NT2/D1 (cell line): Measurements from ENCODE around the gene KIFC3.

Source experiments
- DNase-seq: peaks from one replicate; pipeline ENCODE4 v3.0.0-alpha.2; 2011; ENCODE audit warnings: low read depth, low spot score
- H3K27me3 ChIP-seq: 2 replicates; pipeline ENCODE4 v1.6.0; 2011; ENCODE audit warnings: mild to moderate bottlenecking; ENCODE audit not compliant: insufficient read length, insufficient read depth
- H3K36me3 ChIP-seq: 2 replicates; pipeline ENCODE4 v1.6.1; 2011; ENCODE audit warnings: mild to moderate bottlenecking, low read length, mixed read lengths; ENCODE audit not compliant: insufficient read depth, insufficient read length
- H3K4me1 ChIP-seq: 2 replicates; pipeline ENCODE4 v1.5.1; 2011; ENCODE audit not compliant: insufficient read depth, insufficient read length
- H3K4me3 ChIP-seq: 2 replicates; pipeline ENCODE4 v1.5.1; 2011; ENCODE audit warnings: low read depth; ENCODE audit not compliant: insufficient read length
- H3K9ac ChIP-seq: 2 replicates; pipeline ENCODE4 v1.6.0; 2011; ENCODE audit warnings: low read depth; ENCODE audit not compliant: insufficient read length
- H3K9me3 ChIP-seq: 2 replicates; pipeline ENCODE4 v1.5.1; 2011; ENCODE audit warnings: mild to moderate bottlenecking, low read length; ENCODE audit not compliant: insufficient read depth
- SUZ12 ChIP-seq: IDR thresholded peaks from 2 replicates; pipeline ENCODE4 v1.6.1; 2011; ENCODE audit not compliant: insufficient read length, insufficient read depth; ENCODE audit errors: extremely low read depth
- YY1 ChIP-seq: IDR thresholded peaks from 2 replicates; pipeline ENCODE4 v1.6.1; 2011; ENCODE audit not compliant: insufficient read length, insufficient read depth
- ZNF274 ChIP-seq: IDR thresholded peaks from 2 replicates; pipeline ENCODE4 v1.6.1; 2011; ENCODE audit warnings: mild to moderate bottlenecking, low read depth, low read length

The KIFC3 gene

DNA sequence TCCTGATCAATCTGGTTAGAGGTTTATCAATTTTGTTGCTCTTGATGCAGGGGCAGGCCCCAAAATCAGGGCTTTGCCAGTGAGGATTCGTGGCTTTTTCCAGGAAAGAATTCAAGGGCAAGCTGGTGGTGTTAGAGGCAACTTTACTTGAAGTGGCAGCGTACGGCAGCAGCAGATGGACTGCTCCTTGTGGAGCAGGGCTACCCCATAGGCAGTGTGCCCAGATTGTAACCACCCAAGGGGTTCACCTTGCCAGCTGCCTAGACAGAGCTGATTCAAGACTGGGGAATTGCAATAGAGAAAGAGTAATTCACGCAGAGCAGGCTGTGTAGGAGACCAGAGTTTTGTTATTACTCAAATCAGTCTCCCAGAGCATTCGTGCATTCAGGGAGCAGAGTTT is 90.9 kb downstream of the KIFC3 start:
- Histone ChIP-seq H3K36me3 (no peaks in the 10 kb centered on the region), H3K9ac (no peak overlapping the region)

DNA sequence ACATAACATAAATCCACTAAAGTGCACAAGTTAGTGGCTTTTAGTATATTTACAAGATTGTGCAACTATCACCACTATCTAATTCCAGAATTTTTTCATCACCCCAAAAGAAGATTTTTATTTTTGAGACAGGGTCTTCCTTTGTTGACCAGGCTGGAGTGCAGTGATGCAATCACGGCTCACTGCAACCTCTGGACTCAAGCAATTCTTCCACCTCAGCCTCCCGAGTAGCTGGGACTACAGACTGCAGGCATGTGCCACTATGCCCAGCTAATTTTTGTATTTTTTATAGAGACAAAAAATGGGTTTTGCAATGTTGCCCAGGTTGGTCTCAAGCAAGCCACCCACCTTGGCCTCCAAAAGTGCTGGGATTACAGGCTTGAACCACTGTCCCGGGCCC is 92.6 kb downstream of the KIFC3 start:
- TF ChIP-seq SUZ12 (no peak), ZNF274 (no peak), YY1 (no peak)
- H3K27me3 ChIP-seq, result no peaks in the 10 kb centered on the region
- no peaks in the 10 kb centered on the region for H3K36me3 ChIP-seq
- no peaks in the 10 kb centered on the region for H3K9me3 ChIP-seq
- H3K9ac ChIP-seq, result no peak overlapping the region
- no peak for DNase-seq
- H3K4me1 ChIP-seq, result peaks cover under 1% of the 10 kb centered on the region
- H3K4me3 ChIP-seq, result no peak overlapping the region

More for the DNA sequence above, 90.9 kb downstream of the KIFC3 start:
- peaks cover 4% of the 10 kb centered on the region for H3K27me3 ChIP-seq
- H3K4me3 ChIP-seq, result no peak overlapping the region
- DNase-seq, result no peak
- H3K4me1 ChIP-seq, result no peaks in the 10 kb centered on the region
- TF ChIP-seq ZNF274, result no peak
- TF ChIP-seq SUZ12, result no peak
- no peak for TF ChIP-seq YY1
- no peaks in the 10 kb centered on the region for H3K9me3 ChIP-seq
